HG03064 (cell line): ENCODE measurements around the gene BMP2K.
"Not testable (repeated sequence)": the region's sequence is repeated elsewhere in the genome, so short reads cannot be mapped to it uniquely, and the experiment has no call there.

Experiments used
- ATAC-seq: cut with Tn5 transposase; IDR thresholded peaks from one replicate; pipeline ENCODE4 v1.9.1; 2021; ENCODE audit warnings: low read depth; ENCODE audit not compliant: unreplicated experiment

The BMP2K gene

DNA sequence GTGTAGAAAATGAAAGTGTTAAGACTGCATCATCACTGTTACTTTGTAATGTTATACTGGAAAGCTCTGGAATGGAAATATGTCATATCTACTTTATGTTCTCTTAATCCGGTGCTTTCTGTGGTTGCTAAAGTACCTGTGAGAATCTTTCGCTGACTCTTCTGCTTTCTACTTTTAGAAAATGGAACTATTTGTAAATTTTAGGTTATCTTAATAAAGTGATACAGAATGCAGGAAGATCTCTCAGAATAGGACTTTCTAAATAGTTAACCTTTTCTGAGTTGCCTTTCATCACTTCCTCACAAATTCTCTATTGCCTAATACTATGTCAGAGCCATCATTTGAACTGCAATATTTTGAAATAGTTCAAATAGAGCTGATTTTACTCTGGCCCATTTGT lies 69.3 kb downstream of the BMP2K start:
- ATAC-seq = no peak

DNA sequence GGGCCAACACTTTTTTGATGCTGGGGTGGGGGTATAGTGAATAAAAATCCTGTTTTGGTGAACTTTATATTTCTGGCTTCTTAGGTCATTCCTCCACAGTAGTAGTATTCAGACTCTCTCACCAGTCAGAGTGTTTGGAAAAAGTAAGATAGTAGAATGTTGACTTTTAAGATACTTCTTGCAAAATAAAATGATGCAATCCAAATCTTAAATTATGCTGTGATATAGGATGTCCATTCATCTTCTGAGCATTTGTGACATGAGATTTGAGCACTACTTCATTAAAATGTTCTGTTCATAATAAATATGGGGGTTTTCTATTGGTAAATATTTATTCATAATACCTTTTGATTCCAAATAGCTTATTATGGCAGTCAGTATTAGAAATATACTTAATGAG lies 70.1 kb downstream of the BMP2K start:
- no peak for ATAC-seq

DNA sequence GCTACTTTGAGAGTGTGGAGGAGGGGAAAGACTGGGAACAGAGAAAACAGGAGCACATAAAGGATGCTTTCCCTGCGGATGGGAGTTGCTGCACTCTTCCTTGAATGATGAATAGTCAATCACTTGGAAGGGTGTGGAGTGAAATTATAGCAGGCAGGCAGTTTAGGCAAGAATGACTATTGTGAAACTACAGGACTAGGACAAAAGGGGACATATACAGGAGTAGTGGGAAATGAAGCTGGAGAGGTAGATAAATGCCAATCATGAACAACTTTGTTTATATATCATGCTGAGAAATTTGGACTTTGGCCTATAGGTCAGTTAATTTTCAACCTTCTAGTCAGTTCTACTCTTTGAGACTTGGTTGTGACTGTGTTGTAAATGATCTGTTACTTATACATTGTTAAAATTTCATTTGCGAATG lies 86.2 kb downstream of the BMP2K start:
- no peak for ATAC-seq

DNA sequence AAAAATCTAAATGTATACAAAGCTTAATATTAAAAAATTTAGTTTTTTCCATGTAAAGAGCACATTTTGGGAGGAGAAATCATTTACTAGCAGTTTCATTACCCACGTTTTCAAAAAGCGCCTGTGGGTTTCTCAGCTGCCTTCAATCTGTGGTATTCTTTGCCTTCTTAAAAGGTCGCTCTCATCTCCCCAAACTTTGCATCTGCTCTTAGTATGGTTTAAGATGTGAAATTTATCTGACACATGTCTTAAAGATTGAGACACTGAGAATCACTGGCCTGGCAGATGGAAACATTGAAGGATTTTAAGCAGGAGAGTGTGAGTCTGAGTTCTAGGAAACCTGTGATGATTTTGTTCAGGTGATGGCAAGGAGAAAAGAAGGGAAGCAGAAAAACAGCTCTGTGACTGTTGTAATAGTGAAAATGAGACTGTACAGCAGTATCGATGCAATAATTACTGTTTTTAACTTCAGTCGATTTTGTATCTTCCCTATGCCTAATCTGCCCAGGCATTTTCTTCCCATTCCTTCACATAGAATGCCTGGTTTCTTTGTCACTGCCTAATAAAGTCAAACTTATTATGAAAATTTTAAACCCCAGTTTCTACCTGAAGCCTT lies 87.2 kb downstream of the BMP2K start:
- no peak for ATAC-seq

DNA sequence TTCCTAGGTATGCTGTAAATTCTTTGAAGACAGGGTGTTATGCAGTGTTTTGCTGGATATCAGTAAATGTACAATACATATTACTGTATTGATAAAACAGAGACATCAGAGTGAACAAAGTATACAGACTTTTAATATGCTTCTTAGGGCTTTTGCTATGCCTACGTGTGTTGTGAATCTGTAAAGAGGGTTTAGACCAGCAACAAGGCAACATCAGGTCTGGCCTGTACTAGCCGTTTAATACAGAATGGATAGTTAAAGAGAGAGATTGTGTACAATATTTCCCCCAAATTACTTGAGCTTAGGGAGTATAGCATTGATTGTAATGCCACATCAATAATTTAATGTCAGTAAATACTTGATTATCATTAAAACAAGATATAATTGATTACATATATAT lies 87.8 kb downstream of the BMP2K start:
- ATAC-seq = no peak

DNA sequence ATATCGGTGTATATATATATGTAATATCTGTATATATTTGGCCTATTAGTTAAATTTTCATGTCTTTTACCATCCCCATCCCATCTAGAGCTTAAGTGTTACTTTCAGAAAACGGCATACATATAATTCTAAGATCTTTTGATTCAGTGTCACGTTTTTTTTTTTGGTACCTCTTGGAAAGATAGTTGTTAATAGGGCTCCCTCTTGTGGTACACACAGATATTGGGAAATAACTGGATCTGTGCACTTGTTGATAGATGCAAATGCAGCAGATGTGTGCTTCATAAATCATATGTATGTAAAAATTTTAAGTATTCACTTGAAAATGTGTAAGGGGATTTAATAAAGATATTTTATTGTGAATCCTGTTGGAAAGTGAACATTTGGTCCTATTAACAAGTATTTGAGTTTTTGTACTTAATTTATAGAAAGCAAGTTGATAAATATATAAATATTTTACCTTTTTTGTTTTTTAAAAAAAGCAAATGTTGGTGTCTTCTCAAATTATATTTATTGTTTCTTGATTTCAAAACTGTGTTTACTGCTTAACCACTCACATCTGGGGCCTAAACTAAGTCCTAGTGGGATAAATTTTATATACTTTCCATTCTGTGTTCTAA lies 88.4 kb downstream of the BMP2K start:
- ATAC-seq = no peak

DNA sequence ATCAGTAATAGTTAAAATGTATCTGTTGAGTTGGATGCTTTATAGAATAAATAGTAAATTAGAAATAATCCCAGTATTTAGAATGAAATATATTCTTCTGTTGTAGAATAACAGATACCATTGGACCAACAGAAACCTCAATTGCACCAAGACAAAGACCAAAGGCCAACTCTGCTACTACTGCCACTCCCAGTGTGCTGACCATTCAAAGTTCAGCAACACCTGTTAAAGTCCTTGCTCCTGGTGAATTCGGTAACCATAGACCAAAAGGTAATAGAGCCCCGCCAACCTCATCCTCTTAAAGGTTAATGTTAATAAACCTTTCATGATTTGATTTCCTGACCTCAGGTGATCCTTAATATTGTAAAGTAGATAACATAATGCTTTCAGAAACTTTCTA lies 89.3 kb downstream of the BMP2K start:
- ATAC-seq = no peak

DNA sequence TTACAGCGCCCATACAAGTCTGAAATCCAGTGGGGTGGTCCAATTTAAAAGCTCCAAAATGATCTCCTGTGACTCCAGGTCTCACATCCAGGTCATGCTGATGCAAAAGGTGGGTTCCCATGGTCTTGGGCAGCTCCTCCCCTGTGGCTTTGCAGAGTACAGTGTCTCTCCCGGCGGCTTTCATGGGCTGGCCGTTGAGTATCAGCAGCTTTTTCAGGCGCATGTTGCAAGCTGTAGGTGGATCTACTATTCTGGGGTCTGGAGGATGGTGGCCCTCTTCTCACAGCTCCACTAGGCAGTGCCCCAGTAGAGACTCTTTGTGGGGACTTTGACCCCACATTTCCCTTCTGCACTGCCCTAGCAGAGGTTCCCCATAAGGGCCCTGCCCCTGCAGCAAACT lies 92.6 kb downstream of the BMP2K start:
- ATAC-seq = not testable (repeated sequence)

DNA sequence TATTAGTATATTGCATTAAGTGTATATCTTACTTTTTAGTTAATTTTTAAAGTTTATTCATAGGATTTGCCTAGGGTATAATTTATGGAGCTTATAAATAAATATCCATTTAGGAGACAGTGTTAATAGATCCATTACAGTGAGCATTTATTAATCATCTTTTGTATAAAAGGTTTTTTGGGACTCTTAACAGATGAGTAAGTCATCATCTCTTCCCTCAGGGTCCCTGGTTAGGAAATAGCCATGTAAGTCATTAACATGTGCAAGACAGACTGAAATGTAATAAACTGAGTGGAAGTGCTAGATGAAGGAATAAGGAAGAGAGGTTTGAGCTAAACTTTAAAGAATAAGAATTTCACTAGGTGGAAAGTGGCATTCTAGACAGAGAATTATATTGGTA lies 93.9 kb downstream of the BMP2K start:
- ATAC-seq = no peak

DNA sequence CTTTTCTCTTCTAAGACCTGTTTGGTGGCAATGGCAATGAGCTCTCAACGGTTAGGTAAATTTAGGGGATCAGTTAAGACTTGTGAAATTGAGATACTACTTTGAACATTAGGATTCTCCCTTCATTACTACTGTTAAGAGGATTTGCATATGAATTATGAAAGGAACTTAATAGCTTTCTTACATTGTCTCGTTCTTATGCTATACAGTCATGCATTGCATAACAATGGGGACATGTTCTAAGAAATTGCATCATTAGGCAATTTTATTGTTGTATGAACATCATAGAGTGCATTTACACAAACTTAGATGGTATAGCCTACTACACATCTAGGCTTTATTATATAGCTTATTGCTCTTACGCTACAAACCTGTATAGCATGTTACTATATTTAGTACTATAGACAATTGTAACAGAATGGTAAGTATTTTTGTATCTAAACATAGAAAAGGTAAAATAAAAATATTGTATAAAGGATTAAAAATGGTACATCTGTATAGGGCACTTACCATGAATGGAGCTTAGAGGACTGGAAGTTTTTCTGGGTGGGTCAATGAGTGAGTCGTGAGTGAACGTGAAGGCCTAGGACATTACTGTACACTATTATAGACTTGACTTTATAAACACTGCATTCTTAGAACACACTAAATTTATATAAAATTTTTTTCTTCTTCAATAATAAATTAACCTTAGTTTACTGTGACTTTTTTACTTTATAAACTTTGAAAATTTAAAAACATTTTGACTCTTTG lies 100.6 kb downstream of the BMP2K start:
- ATAC-seq = no peak

DNA sequence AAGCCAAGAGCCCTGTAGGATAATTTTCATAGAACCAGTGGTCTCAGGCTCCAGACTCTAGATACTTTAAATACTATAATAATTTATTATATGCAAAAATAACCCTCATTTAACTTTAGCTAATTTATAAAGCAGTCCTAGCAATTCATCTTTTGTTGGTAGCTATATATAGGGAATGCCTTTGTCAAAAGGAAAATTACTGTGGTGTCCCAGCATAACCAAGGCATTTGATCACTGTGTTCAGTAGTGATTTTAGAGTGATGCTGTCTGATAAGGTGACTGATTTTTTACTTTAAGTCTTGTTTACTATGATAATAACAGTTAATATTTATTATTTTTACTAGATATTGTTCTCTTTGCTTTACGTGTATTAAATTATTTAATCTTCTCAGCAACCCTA lies 101.9 kb downstream of the BMP2K start:
- ATAC-seq = no peak

DNA sequence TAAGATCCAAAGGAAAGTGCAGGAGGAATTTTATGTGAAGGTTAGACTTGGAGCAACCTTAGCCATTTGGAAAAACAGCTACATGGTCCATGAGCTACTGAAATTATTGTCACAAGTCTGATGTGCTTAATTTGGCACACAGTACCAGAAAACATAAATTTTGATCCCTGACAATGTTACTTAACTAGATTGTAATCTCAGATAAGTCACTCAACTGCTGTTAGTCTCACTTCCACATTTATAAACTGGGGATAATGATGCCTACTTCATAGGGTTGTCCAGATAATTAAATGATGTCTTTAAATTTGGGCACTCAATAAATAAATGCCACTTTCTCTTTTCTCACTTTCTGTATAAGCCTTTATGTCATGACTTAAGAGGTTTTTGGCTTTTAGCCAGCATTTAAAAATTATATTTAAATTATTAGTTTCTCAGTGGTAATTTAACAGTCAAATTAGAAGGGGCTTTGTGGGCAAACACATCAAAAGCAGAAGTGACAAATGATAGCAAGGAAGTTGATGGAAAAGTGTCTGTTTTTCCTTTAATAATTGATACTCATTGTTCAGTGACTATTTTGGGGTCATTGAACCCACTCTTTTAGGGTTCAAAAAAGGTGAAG lies 104.8 kb downstream of the BMP2K start:
- no peak for ATAC-seq

DNA sequence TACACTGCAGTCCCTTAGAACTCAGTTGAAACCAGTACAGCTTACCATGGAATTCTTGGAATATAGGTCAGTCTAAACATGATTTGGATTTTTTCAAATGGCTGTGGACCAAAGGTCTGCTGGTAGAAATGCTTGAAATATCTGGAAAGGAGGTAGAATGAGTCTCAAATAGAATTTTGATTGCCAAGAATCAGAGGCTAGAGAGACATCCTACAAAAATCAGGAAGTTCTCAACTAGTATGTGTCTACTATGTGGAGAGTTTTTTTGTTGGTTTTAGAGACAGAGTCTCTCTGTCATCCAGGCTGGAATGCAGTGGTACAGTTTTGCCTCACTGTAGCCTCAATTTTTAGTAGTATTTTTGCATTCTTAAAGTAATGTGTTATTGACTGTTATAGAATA lies 109.4 kb downstream of the BMP2K start:
- no peak for ATAC-seq

DNA sequence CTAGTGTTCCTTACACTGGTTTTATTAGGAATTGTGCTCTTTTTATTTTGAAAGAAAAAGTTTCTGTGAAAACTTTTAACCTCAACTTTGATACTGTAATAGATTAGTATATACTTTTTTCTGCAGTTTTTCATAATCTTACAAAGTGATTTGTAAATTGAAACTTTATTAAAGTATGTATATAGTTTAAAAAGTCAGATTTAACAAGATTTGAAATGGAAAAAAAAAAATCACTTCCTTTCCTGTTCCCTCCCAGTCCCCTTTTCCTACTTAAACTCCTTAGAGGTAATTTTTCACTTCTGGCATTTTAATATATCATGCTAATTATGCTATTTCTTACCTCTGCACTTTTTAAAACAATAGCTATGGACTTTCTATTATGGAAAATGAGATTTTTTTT lies 113.8 kb downstream of the BMP2K start:
- ATAC-seq = no peak

DNA sequence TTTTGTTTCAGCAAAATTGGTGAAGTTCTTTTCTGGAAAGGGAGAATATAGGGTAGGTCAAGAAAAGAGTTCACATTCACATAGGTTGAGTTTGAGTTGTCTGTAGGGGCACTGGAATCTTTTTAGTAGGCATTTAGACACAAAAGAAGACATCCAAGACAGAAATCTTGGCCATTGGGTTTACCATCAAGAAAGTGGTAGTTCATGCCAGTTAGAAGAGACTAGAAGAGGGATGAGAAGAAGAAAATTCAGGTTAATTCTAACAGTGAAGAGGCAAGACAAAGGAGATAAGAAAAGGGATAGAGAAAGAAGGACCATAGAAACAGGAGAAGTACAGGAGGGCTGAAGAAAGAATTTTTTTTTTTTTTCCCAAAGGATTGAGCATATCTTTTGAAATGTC lies 123.2 kb downstream of the BMP2K start:
- no peak for ATAC-seq

DNA sequence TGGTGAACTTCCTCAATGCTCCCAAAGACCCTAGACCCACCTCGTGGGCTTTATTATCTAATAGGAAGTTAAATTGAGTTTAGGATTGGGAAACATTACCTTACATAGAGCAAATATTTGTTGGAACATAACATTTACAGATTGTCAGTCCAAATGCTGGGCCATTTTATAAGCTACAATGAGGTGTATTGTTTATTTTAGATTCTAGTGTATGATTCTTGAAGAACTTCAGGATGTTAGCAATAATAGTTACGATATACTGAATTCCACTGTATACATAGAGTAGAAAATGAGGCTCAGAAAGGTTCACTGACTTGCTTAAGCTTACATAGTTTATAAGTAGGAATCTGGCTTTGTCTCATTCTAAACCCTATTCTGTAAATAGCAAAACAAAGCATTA lies 125.7 kb downstream of the BMP2K start:
- no peak for ATAC-seq

DNA sequence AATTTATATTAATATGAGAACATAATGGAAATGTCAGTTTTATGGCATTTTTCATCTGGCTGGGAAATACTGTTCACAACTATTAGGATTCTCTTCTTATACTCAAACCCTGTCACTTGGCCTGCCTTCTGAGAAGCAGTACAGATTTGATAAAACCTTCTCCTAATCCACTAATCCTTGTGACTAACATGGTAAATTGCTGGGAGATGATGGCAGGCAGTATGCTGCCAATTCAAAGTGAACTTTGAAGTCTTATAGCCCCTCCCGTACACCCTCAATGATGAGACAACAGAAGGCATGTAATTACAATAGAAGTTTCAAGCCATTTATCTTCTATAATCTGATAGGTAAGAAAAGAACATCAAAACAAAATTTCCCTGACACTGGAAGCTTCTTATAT lies 126.1 kb downstream of the BMP2K start:
- no peak for ATAC-seq

DNA sequence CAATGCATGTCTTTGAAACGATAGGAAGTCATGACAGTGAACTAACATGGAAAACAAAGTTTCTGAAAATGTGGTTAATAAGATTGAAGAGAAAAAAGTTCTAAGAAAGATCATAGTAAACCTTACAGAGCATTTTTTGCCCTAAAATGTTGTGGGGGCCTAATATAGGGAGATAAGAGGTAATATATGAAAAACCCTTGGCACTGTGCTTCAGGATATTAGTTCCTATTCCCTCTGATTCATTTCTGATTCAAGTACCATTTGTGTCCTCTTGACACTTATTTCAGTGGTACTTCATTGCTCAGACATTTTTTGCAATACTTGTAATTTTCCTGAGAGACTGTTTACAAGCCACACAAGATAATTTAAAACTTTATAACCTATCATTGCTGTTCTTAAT lies 128.0 kb downstream of the BMP2K start:
- no peak for ATAC-seq

DNA sequence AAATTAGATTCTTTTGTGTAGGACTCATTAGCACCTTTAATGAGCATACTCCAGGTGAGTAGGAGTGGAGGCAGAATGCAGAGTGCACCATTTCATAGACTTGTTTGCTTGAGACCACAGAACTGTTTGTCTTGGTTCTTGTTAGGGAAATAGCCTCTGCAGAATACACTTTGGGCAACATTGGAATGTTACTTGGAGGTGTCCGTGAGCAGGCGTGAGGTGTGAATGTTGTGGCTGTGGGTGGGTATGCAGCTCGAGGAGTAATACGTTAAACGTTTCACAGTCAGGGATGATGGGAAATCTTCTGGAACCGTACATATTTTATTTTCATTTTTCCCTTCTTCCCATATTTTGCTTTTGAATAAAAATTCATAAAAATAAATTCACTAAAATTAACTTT lies 131.5 kb downstream of the BMP2K start:
- ATAC-seq = no peak

DNA sequence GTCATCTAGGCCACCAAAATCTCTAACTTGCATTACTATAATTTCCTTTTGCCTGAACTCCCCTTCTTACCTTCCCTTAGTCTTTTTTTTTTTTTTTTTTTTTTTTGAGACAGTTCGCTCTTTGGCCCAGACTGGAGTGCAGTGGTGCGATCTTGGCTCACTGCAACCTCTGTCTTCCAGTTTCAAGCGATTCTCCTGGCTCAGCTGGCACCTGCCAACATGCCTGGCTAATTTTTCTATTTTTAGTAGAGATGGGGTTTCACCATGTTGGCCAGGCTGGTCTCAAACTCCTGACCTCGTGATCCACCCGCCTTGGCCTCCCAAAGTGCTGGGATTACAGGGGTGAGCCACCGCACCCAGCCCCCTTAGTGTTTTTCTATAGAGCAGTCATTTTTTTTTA lies 132.8 kb downstream of the BMP2K start:
- not testable (repeated sequence) for ATAC-seq

DNA sequence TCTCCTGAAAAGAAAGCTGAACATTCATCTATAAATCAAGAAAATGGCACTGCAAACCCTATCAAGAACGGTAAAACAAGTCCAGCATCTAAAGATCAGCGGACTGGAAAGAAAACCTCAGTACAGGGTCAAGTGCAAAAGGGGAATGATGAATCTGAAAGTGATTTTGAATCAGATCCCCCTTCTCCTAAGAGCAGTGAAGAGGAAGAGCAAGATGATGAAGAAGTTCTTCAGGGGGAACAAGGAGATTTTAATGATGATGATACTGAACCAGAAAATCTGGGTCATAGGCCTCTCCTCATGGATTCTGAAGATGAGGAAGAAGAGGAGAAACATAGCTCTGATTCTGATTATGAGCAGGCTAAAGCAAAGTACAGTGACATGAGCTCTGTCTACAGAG lies 134.5 kb downstream of the BMP2K start:
- ATAC-seq = no peak

DNA sequence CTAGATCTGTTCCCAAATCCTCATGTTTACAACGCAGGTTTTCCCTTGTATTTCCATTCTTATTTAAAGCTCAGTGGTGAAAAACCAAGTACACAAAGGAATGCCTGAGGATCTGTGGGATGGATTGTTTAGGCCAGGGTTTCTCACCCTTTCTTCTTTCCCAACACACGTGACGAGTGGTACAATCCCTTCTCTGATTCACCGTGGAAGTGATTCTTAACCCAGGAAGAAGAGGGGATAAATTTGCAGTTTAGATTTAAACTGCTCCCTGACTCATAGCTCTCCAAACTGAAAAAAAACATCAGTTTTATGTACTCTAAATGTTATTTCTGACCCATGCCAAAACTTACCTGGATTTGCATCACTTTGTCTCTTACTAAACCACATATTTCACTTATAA lies 146.1 kb downstream of the BMP2K start:
- no peak for ATAC-seq
